OCI-LY7 (cell line): ENCODE measurements around the gene STAT5B. TPM values are rescaled to one million over a fixed set of nuclear protein-coding genes. Genes with fewer than 3 reads are reported as not detected.

ENCODE experiments used
- BruUV-seq: library from RNA; stranded (reverse); fragments of 400-500 nt; replicated peaks from 2 replicates; lab custom pipeline; 2021; lab: Mats Ljungman, UMichigan
- CTCF ChIA-PET: fragments of 300-600 bp; sonication (Branson Sonifier 250); formaldehyde crosslinking; loops from one replicate; lab custom pipeline; 2022; ENCODE audit warnings: antibody characterized with exemption; ENCODE audit not compliant: unreplicated experiment; lab: Charles Lee
- POLR2A ChIA-PET: fragments of 300-600 bp; sonication (Branson Sonifier 250); formaldehyde crosslinking; loops from one replicate; lab custom pipeline; 2022; ENCODE audit warnings: antibody characterized with exemption; lab: Charles Lee
- DNase-seq: peaks from one replicate; pipeline ENCODE4 v3.0.0-alpha.2; 2015; ENCODE audit warnings: low spot score
- H2AFZ ChIP-seq: fragments of 200-600 bp; sonication (generic), shearing (Covaris generic); 2 replicates; pipeline ENCODE4 v1.6.1; 2014; ENCODE audit warnings: mild to moderate bottlenecking, antibody characterized with exemption, low read length, moderate library complexity
- H3K27ac ChIP-seq: fragments of 200-600 bp; sonication (generic); 2 replicates; pipeline ENCODE4 v1.5.1; 2014; ENCODE audit warnings: mixed run types, low read depth, mild to moderate bottlenecking, moderate library complexity, low read length, inconsistent platforms; ENCODE audit not compliant: poor library complexity, severe bottlenecking
- H3K36me3 ChIP-seq: fragments of 200-600 bp; sonication (generic); 2 replicates; pipeline ENCODE4 v1.6.1; 2014; ENCODE audit warnings: mild to moderate bottlenecking, antibody characterized with exemption, low read length, moderate library complexity, mixed read lengths; ENCODE audit not compliant: insufficient read depth
- H3K4me1 ChIP-seq: fragments of 200-600 bp; sonication (generic); 2 replicates; pipeline ENCODE4 v1.5.1; 2014; ENCODE audit warnings: mild to moderate bottlenecking, low read length; ENCODE audit not compliant: insufficient read depth, poor library complexity, severe bottlenecking
- H3K4me2 ChIP-seq: fragments of 200-600 bp; sonication (generic); 2 replicates; pipeline ENCODE4 v1.6.1; 2014; ENCODE audit warnings: mild to moderate bottlenecking, low read length
- H3K4me3 ChIP-seq: fragments of 200-600 bp; sonication (generic); 2 replicates; pipeline ENCODE4 v1.5.1; 2014; ENCODE audit warnings: mild to moderate bottlenecking, low read depth, low read length; ENCODE audit not compliant: poor library complexity, severe bottlenecking
- H3K79me2 ChIP-seq: fragments of 200-600 bp; sonication (generic); 2 replicates; pipeline ENCODE4 v1.6.1; 2016; ENCODE audit warnings: low read depth, mild to moderate bottlenecking, low read length, moderate library complexity, mixed read lengths; ENCODE audit not compliant: insufficient read depth
- H3K9me2 ChIP-seq: fragments of 200-600 bp; sonication (generic); 2 replicates; pipeline ENCODE4 v1.6.1; 2016; ENCODE audit warnings: mild to moderate bottlenecking, low read length, mixed read lengths; ENCODE audit not compliant: insufficient read depth
- H3K9me3 ChIP-seq: fragments of 200-600 bp; sonication (generic); 2 replicates; pipeline ENCODE4 v1.6.1; 2014; ENCODE audit warnings: mild to moderate bottlenecking, mixed run types, low read length, mixed read lengths
- H4K20me1 ChIP-seq: fragments of 200-600 bp; sonication (generic); 2 replicates; pipeline ENCODE4 v1.6.1; 2014; ENCODE audit warnings: mild to moderate bottlenecking, antibody characterized with exemption, low read length, moderate library complexity, mixed read lengths; ENCODE audit not compliant: insufficient read depth
- CTCF ChIP-seq: fragments of 200-600 bp; sonication (generic); conservative IDR thresholded peaks from 2 replicates; pipeline ENCODE4 v1.5.1; 2014; ENCODE audit warnings: mild to moderate bottlenecking, antibody characterized with exemption, low read length, moderate library complexity, mixed read lengths
- EZH2phosphoT487 ChIP-seq: fragments of 200-600 bp; sonication (generic); IDR thresholded peaks from 2 replicates; pipeline ENCODE4 v1.6.1; 2018; ENCODE audit warnings: low read depth, borderline replicate concordance, mild to moderate bottlenecking, mixed run types, antibody characterized with exemption, low read length, moderate library complexity, mixed read lengths
- intact Hi-C: fragments of 100-400 bp; cut with micrococcal nuclease; formaldehyde crosslinking; loops from one replicate; pipeline ENCODE4 v1.10.0; 2022; ENCODE audit not compliant: unreplicated experiment
- total RNA-seq, 2 experiments: library from RNA; depleted of rRNA in 1 of 2; stranded (reverse); fragments of >200 nt in 1 of 2; shearing (Covaris generic) in 1 of 2; gene quantifications; 2 replicates each; pipeline ENCODE4 v1.2.3, GENCODE V29; 2014 to 2022

The STAT5B gene
- total RNA-seq, 2 experiments from 2014 or later = 33.3 to 46.7 TPM

GRCh38 chr17:42282478-42283080, 6.4 kb upstream of the STAT5B start:
- no peak for TF ChIP-seq CTCF
- TF ChIP-seq EZH2phosphoT487 = no peak
- no peaks in the 10 kb centered on the region for H3K79me2 ChIP-seq
- BruUV-seq = no TSS peak

GRCh38 chr17:42281571-42282096, 5.4 kb upstream of the STAT5B start:
- no peak overlapping the region for H3K4me2 ChIP-seq
- no peaks in the 10 kb centered on the region for H3K36me3 ChIP-seq
- H3K4me3 ChIP-seq = no peak overlapping the region
- no peaks in the 10 kb centered on the region for H4K20me1 ChIP-seq
- CTCF ChIA-PET = no interaction called here
- no peak overlapping the region for H3K27ac ChIP-seq
- TF ChIP-seq EZH2phosphoT487 (no peak), CTCF (no peak)
- no peaks in the 10 kb centered on the region for H3K79me2 ChIP-seq
- BruUV-seq = no TSS peak
- H3K9me3 ChIP-seq = no peaks in the 10 kb centered on the region
- H3K4me1 ChIP-seq = peaks cover 6% of the 10 kb centered on the region
- H3K9me2 ChIP-seq = no peaks in the 10 kb centered on the region
- H2AFZ ChIP-seq = no peak overlapping the region
- intact Hi-C loops = no loop called here
- POLR2A ChIA-PET = interaction anchor here (1.0 kb wide), 1 partner anchor 22 kb away, joined by 3 read pairs; no protein-coding TSS in a partner anchor
- DNase-seq = no peak

More at GRCh38 chr17:42282478-42283080, 6.4 kb upstream of the STAT5B start:
- intact Hi-C loops = no loop called here
- Histone ChIP-seq H4K20me1 (no peaks in the 10 kb centered on the region), H3K36me3 (no peaks in the 10 kb centered on the region), H3K27ac (no peak overlapping the region), H3K9me3 (no peaks in the 10 kb centered on the region), H3K4me3 (no peak overlapping the region), H3K4me2 (no peak overlapping the region), H3K9me2 (no peaks in the 10 kb centered on the region), H2AFZ (no peak overlapping the region), H3K4me1 (peaks cover 2% of the 10 kb centered on the region)
- no peak for DNase-seq
- ChIA-PET CTCF (no interaction called here), POLR2A (no interaction called here)
